Lung (tissue), 12 donors: Measurements from ENCODE around the gene MYO18A. TPM values are rescaled to one million over a fixed set of nuclear protein-coding genes. Genes with fewer than 3 reads are reported as not detected.

Experiments
- ATAC-seq: fragments of 200-7000 bp; cut with Tn5 transposase; one replicate; pipeline ENCODE4 v1.9.1; 2020; ENCODE audit warnings: moderate number of reproducible peaks; ENCODE audit not compliant: insufficient read depth, low FRiP score
- DNase-seq, 3 donors: peaks; one replicate each; pipeline ENCODE4 v3.0.0-alpha.2; 2013 to 2017
- H3K27ac ChIP-seq, 2 donors: one replicate each; pipeline ENCODE4 v1.5.1; 2013; ENCODE audit warnings: mild to moderate bottlenecking in 2 of 2, moderate library complexity in 2 of 2, control low read depth in 1 of 2, inconsistent platforms in 1 of 2, low read depth in 1 of 2, low read length in 1 of 2
- H3K27me3 ChIP-seq, 3 donors: one replicate each; pipeline ENCODE4 v1.5.1; 2013; ENCODE audit warnings: low read length in 2 of 3; ENCODE audit not compliant: control insufficient read depth in 3 of 3, insufficient read depth in 3 of 3
- H3K36me3 ChIP-seq, 4 donors: one replicate each; pipeline ENCODE4 v1.5.1; 2013; ENCODE audit warnings: low read length in 4 of 4, mild to moderate bottlenecking in 1 of 4, moderate library complexity in 1 of 4; ENCODE audit not compliant: control insufficient read depth in 4 of 4, insufficient read depth in 4 of 4
- H3K4me1 ChIP-seq, 5 donors: one replicate each; pipeline ENCODE4 v1.5.1; 2013; ENCODE audit warnings: low read length in 5 of 5, mild to moderate bottlenecking in 2 of 5, moderate library complexity in 1 of 5; ENCODE audit not compliant: control insufficient read depth in 5 of 5, insufficient read depth in 5 of 5
- H3K4me3 ChIP-seq: one replicate; pipeline ENCODE4 v1.5.1; 2013; ENCODE audit warnings: mild to moderate bottlenecking, control low read depth, moderate library complexity
- H3K9ac ChIP-seq, 2 donors: one replicate each; pipeline ENCODE4 v1.5.1; 2013; ENCODE audit warnings: low read length in 2 of 2, control low read depth in 1 of 2; ENCODE audit not compliant: insufficient read depth in 1 of 2
- H3K9me3 ChIP-seq, 4 donors: one replicate each; pipeline ENCODE4 v1.5.1; 2013; ENCODE audit warnings: low read length in 3 of 4, mild to moderate bottlenecking in 1 of 4, moderate library complexity in 1 of 4; ENCODE audit not compliant: control insufficient read depth in 4 of 4, insufficient read depth in 3 of 4
- WGBS, 2 donors: extraction: QIAGEN DNeasy Blood & Tissue Kit; methylation state at CpG; one replicate each; pipeline ENCODE4 v1.1.7; 2013; 5-methylcytosine and 5-hydroxymethylcytosine counted together
- polyA plus RNA-seq, 2 donors: library from polyadenylated mRNA; stranded (reverse); fragments of 200-250 nt; gene quantifications; one replicate each; pipeline ENCODE4 v1.2.1, GENCODE V29; 2013
- total RNA-seq, 2 donors: library from RNA; depleted of rRNA in 1 of 2; stranded (reverse); fragments of >200 nt in 1 of 2; gene quantifications; one replicate each; pipeline ENCODE4 v1.2.1, GENCODE V29; 2014 to 2021
- TF ChIP-seq, protein P1 (sequence below): IDR thresholded peaks from 2 replicates; pipeline ENCODE4 v1.5.1; 2012; ENCODE audit warnings: mild to moderate bottlenecking; ENCODE audit errors: control extremely low read depth, extremely low read depth
- donor health status: control.
- donor health status: control.
- donor health status: Bipolar disorder and iron deficiency.
- donor health status: healthy.
- donor health status: DM: yes; HTN: yes; CAD: no.

MYO18A gene
- total and polyA plus RNA-seq, 4 donors: 19.0 to 65.2 (median 49.3) TPM

DNA sequence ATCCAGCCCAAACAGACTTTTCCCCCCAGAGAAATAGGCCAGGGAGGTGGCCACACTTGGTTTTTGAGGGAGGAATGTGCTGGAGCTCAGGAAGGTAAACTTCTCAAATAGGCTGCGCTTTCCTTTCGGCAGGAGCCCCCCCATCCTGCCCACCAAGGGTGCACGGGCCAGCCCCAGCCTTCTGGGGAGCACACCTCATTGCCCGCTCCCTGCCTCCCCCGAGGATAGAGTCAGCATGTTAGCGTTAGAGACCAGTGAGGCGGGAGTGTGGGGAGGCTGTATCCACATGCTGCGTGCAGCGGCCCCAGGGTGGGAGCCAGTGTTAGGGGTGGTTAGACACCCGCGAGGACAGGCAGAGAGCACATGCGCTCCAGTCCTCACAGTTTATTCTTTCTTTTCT is 95.0 kb downstream of the MYO18A start:
- ATAC-seq: no peak
- Histone ChIP-seq H3K4me1 (peaks cover 0 to 7% (median 0%) of the 10 kb centered on the region in 5 donors), H3K27me3 (no peaks in the 10 kb centered on the region), H3K27ac (no peak overlapping the region), H3K36me3 (peaks cover 13 to 61% (median 22%) of the 10 kb centered on the region in 4 donors), H3K9ac (no peak overlapping the region), H3K9me3 (no peaks in the 10 kb centered on the region), H3K4me3 (no peak overlapping the region)
- TF ChIP-seq, protein P1, sequence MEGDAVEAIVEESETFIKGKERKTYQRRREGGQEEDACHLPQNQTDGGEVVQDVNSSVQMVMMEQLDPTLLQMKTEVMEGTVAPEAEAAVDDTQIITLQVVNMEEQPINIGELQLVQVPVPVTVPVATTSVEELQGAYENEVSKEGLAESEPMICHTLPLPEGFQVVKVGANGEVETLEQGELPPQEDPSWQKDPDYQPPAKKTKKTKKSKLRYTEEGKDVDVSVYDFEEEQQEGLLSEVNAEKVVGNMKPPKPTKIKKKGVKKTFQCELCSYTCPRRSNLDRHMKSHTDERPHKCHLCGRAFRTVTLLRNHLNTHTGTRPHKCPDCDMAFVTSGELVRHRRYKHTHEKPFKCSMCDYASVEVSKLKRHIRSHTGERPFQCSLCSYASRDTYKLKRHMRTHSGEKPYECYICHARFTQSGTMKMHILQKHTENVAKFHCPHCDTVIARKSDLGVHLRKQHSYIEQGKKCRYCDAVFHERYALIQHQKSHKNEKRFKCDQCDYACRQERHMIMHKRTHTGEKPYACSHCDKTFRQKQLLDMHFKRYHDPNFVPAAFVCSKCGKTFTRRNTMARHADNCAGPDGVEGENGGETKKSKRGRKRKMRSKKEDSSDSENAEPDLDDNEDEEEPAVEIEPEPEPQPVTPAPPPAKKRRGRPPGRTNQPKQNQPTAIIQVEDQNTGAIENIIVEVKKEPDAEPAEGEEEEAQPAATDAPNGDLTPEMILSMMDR: no peak
- WGBS, 2 donors: 91 to 93% methylated on average over 12 of the region's 12 CpGs
- no peak for DNase-seq

DNA sequence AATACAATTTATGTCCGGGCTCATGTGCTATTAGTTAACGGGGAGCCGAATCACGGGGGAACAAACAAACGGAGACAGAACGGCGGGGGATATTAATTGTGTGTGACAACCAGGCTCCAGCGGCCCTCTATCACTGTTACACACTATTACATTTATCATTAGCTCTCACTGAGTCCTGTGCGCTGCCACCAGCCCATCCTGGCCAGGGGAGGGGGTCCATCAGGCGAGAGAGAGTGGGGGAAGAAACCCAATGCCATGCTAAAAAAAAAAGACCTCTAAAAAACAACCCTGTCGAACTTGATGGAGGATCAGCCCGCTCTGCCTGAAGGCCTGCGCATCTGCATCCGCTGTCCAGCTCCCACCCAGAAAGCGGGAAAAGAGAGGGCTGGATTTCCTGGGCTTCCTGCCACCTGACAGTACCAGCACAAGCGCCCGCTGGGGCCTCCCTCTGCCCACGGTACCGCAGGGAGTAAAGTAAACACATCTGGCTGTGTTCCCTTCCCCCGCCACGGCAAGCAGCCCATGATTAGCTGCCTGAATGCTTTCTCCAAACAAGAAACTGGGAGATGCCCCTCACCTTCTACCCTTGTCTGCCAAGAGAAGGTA is 95.6 kb downstream of the MYO18A start:
- no peak overlapping the region for H3K9ac ChIP-seq
- peak; percentile 30 to 62 (median 39) for DNase-seq

DNA sequence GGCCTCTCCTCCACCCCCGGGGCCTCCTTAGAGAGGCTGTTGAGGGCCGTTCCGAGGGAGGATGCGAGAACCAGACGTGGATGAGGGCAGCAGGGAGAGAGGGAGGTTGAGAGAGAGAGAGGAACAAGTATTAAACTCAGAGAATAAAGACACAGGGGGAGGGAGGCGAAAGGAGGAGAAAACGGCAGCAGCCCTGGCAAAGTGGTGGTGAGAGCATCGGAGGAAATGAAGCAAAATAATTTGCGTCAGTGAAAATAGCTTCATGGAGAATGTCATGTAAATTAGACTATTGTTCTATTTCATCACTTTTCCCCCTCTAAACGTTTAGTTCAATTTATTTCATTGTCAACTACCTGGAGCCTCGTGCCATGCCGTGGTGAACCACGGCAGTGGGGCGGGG is 99.2 kb downstream of the MYO18A start:
- DNase-seq (no peak), ATAC-seq (no peak)
- Histone ChIP-seq H3K36me3 (peaks cover 12 to 50% (median 19%) of the 10 kb centered on the region in 4 donors), H3K9ac (no peak overlapping the region), H3K9me3 (no peaks in the 10 kb centered on the region), H3K27me3 (no peaks in the 10 kb centered on the region), H3K27ac (no peak overlapping the region), H3K4me1 (peaks cover 0 to 7% (median 3%) of the 10 kb centered on the region in 5 donors), H3K4me3 (no peak overlapping the region)
- TF ChIP-seq, protein P1: no peak
- WGBS, 2 donors: 89% methylated on average over 14 of the region's 14 CpGs

More for the DNA sequence above, 95.6 kb downstream of the MYO18A start:
- WGBS, 2 donors: 84% methylated on average over 21 of the region's 21 CpGs
- Histone ChIP-seq H3K36me3 (peaks cover 13 to 61% (median 20%) of the 10 kb centered on the region in 4 donors), H3K4me3 (no peak overlapping the region), H3K9me3 (no peaks in the 10 kb centered on the region), H3K27me3 (no peaks in the 10 kb centered on the region), H3K4me1 (peaks cover 0 to 7% (median 0%) of the 10 kb centered on the region in 5 donors), H3K27ac (no peak overlapping the region)
- TF ChIP-seq, protein P1: no peak
- no peak for ATAC-seq
